Panc1 (cell line): Measurements from ENCODE around the gene SYT5. TPM values are rescaled to one million over a fixed set of nuclear protein-coding genes. Genes with fewer than 3 reads are reported as not detected.

Experiments
- ATAC-seq: fragments of 200-7000 bp; cut with Tn5 transposase; 2 replicates; pipeline ENCODE4 v1.9.1; 2020; ENCODE audit warnings: mild to moderate bottlenecking, moderate library complexity
- BruUV-seq: library from RNA; stranded (reverse); fragments of 400-500 nt; replicated peaks from 2 replicates; lab custom pipeline; 2021; lab: Mats Ljungman, UMichigan
- CTCF ChIA-PET: fragments of 300-600 bp; sonication (Branson Sonifier 250); formaldehyde crosslinking; loops from one replicate; lab custom pipeline; 2022; ENCODE audit warnings: antibody characterized with exemption; lab: Charles Lee
- POLR2A ChIA-PET: fragments of 300-600 bp; sonication (Branson Sonifier 250); formaldehyde crosslinking; loops from one replicate; lab custom pipeline; 2022; ENCODE audit warnings: antibody characterized with exemption; lab: Charles Lee
- DNase-seq: peaks from one replicate; pipeline ENCODE4 v3.0.0-alpha.2; 2010; ENCODE audit warnings: low read depth, low spot score
- H3K27ac ChIP-seq: 2 replicates; pipeline ENCODE4 v1.5.1; 2011; ENCODE audit warnings: mild to moderate bottlenecking, low read length, inconsistent platforms
- H3K27me3 ChIP-seq: fragments of 200-500 bp; sonication (Bioruptor generic); 2 replicates; pipeline ENCODE4 v1.6.0; 2014; ENCODE audit warnings: low read length, inconsistent platforms; ENCODE audit not compliant: control insufficient read depth, insufficient read depth
- H3K36me3 ChIP-seq: fragments of 200-500 bp; sonication (Bioruptor generic); 2 replicates; pipeline ENCODE4 v1.5.1; 2014; ENCODE audit warnings: inconsistent platforms, mild to moderate bottlenecking, low read length, moderate library complexity; ENCODE audit not compliant: control insufficient read depth, insufficient read depth
- H3K4me1 ChIP-seq: 2 replicates; pipeline ENCODE4 v1.5.1; 2011; ENCODE audit warnings: inconsistent platforms, mild to moderate bottlenecking, low read length, moderate library complexity; ENCODE audit not compliant: control insufficient read depth, insufficient read depth
- H3K4me3 ChIP-seq, 2 experiments: 2 replicates each; pipeline ENCODE4 v1.5.1; 2011 to 2012; ENCODE audit warnings: low read depth in 2 of 2, low read length in 2 of 2, mild to moderate bottlenecking in 2 of 2, inconsistent platforms in 1 of 2, moderate library complexity in 1 of 2
- H3K9me3 ChIP-seq: fragments of 200-500 bp; sonication (Bioruptor generic); 2 replicates; pipeline ENCODE4 v1.5.1; 2014; ENCODE audit warnings: low read depth, mild to moderate bottlenecking, inconsistent platforms, low read length, moderate library complexity; ENCODE audit not compliant: control insufficient read depth, insufficient read depth
- POLR2AphosphoS5 ChIP-seq: IDR thresholded peaks from 2 replicates; pipeline ENCODE4 v1.6.1; 2012; ENCODE audit warnings: mild to moderate bottlenecking, low read depth, low read length, moderate library complexity
- SIN3A ChIP-seq: IDR thresholded peaks from 2 replicates; pipeline ENCODE4 v1.6.1; 2012; ENCODE audit warnings: low read depth, mild to moderate bottlenecking, low read length, moderate library complexity, borderline replicate concordance; ENCODE audit not compliant: insufficient read depth
- TCF7L2 ChIP-seq: IDR thresholded peaks from 2 replicates; pipeline ENCODE4 v1.6.1; 2011; ENCODE audit warnings: mild to moderate bottlenecking, low read depth, low read length, inconsistent platforms
- in situ Hi-C: cut with HindIII; loops from 2 replicates; pipeline ENCODE4 v1.10.0; 2016; ENCODE audit warnings: low sequenced_read_pairs, low pct_unique_long_range_greater_than_20kb
- intact Hi-C: fragments of 100-400 bp; cut with micrococcal nuclease; formaldehyde crosslinking; loops from one replicate; pipeline ENCODE4 v1.10.0; 2022; ENCODE audit not compliant: unreplicated experiment
- total RNA-seq: library from RNA; stranded (reverse); gene quantifications from one replicate; pipeline ENCODE4 v1.2.1, GENCODE V29; 2021; ENCODE audit not compliant: unreplicated experiment
- TF ChIP-seq, protein P1 (sequence below), 2 experiments: IDR thresholded peaks; 2 replicates each; pipeline ENCODE4 v1.6.1; 2011 to 2012; ENCODE audit warnings: low read depth in 2 of 2, control low read depth in 1 of 2, low read length in 1 of 2, mild to moderate bottlenecking in 1 of 2, moderate library complexity in 1 of 2; ENCODE audit not compliant: insufficient read depth in 1 of 2
- TF ChIP-seq, protein P2 (sequence below): fragments of 450-650 bp; IDR thresholded peaks from 2 replicates; pipeline ENCODE4 v1.5.1; 2017; ENCODE audit warnings: mild to moderate bottlenecking

Gene SYT5
- total RNA-seq, 1 experiment from 2014 or later, result 3.2 TPM

DNA sequence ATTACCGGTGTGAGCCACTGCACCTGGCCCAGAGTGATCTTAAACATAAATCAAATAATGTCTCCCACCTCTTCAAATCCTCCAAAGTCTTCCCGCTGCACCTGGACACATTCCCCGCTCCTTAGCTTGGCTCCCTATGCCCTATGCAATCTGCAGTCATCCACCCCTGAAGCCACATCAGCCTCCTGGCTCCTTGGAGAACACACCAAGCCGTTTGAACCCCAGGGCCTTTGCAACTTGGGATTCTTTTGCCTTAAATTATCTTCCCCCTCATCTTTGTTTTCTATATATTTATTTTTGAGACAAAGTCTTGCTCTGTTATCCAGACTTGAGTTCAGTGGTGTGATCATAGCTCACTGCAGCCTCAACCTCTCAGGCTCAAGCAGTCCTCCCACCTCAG, 11.0 kb downstream of the SYT5 start:
- ChIA-PET POLR2A (no interaction called here), CTCF (no interaction called here)
- DNase-seq, result no peak
- TF ChIP-seq, protein P1, sequence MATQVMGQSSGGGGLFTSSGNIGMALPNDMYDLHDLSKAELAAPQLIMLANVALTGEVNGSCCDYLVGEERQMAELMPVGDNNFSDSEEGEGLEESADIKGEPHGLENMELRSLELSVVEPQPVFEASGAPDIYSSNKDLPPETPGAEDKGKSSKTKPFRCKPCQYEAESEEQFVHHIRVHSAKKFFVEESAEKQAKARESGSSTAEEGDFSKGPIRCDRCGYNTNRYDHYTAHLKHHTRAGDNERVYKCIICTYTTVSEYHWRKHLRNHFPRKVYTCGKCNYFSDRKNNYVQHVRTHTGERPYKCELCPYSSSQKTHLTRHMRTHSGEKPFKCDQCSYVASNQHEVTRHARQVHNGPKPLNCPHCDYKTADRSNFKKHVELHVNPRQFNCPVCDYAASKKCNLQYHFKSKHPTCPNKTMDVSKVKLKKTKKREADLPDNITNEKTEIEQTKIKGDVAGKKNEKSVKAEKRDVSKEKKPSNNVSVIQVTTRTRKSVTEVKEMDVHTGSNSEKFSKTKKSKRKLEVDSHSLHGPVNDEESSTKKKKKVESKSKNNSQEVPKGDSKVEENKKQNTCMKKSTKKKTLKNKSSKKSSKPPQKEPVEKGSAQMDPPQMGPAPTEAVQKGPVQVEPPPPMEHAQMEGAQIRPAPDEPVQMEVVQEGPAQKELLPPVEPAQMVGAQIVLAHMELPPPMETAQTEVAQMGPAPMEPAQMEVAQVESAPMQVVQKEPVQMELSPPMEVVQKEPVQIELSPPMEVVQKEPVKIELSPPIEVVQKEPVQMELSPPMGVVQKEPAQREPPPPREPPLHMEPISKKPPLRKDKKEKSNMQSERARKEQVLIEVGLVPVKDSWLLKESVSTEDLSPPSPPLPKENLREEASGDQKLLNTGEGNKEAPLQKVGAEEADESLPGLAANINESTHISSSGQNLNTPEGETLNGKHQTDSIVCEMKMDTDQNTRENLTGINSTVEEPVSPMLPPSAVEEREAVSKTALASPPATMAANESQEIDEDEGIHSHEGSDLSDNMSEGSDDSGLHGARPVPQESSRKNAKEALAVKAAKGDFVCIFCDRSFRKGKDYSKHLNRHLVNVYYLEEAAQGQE (IDR thresholded peaks at IDR 0.05; ENCODE audit: insufficient read depth in 1 of 2, low read depth in 2 of 2, low read length in 1 of 2), result no peak
- TF ChIP-seq, protein P2, sequence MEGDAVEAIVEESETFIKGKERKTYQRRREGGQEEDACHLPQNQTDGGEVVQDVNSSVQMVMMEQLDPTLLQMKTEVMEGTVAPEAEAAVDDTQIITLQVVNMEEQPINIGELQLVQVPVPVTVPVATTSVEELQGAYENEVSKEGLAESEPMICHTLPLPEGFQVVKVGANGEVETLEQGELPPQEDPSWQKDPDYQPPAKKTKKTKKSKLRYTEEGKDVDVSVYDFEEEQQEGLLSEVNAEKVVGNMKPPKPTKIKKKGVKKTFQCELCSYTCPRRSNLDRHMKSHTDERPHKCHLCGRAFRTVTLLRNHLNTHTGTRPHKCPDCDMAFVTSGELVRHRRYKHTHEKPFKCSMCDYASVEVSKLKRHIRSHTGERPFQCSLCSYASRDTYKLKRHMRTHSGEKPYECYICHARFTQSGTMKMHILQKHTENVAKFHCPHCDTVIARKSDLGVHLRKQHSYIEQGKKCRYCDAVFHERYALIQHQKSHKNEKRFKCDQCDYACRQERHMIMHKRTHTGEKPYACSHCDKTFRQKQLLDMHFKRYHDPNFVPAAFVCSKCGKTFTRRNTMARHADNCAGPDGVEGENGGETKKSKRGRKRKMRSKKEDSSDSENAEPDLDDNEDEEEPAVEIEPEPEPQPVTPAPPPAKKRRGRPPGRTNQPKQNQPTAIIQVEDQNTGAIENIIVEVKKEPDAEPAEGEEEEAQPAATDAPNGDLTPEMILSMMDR, result no peak
- TF ChIP-seq SIN3A, result no peak
- no peak for TF ChIP-seq POLR2AphosphoS5
- TF ChIP-seq TCF7L2, result no peak
- Histone ChIP-seq H3K27me3 (no peaks in the 10 kb centered on the region), H3K4me3 (no peak overlapping the region), H3K27ac (no peak overlapping the region), H3K9me3 (no peaks in the 10 kb centered on the region), H3K4me1 (peaks cover 11% of the 10 kb centered on the region), H3K36me3 (no peaks in the 10 kb centered on the region)
- intact Hi-C loops, result no loop called here
- in situ Hi-C loops, result no loop called here
- no peak for ATAC-seq
- no TSS peak for BruUV-seq

DNA sequence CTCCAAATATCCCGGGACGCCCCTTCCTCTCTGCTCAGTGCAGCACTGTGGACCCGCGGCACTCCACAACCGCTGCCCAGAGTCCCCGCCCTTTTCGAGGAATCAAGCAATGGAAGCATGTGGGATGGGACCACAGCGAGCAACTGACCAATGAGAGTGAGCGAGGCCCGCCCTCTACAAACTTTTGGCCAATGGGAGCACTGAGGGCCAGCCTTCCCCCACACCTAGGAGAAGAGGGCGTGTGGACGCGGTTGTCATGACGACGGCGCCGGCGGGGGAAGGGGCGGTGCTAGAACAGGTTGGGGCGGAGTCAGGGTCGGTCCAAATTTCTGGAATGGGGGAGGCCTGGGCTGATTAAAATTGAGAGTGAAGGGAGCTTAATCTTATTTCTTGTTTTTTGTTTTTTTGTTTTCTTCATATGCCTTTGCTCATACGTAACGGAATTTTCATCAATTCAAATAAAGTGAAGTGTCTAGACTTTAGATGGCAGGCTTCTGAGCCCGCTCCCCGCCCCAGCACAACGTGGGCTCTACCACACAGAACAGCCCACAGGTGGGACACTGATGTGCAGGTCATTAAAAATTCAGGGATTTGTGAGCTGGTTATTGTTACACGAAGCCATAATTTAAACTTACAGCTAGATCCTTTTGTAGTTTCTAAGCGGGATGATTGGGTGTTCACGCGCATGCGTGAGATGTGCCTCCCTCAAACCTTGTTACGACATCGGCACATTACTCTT, 13.4 kb downstream of the SYT5 start, which contains the start of gene DNAAF3:
TSS of gene DNAAF3 (minus strand) at position 84 of the 739 bp plus-strand sequence. CDS start 200 bp downstream, outside the sequence.
- H3K4me1 ChIP-seq, result peaks cover 3% of the 10 kb centered on the region; the same call in 1 of the 2 replicates
- in situ Hi-C loops, result no loop called here
- TF ChIP-seq, protein P2, result no peak
- TF ChIP-seq POLR2AphosphoS5 (peak; percentile 54; the same call in 1 of the 2 replicates), TCF7L2 (peak; percentile 45; the same call in 1 of the 2 replicates)
- DNase-seq (peak; percentile 89), ATAC-seq (peak; percentile 99)
- peak within 1 kb of the TSS; percentile 61 to 82 for H3K4me3 ChIP-seq
- no peaks in the 10 kb centered on the region for H3K27me3 ChIP-seq
- ChIA-PET POLR2A (interaction anchor here (0.5 to 1.2 kb wide), 3 partner anchors 104 to 406 kb away, joined by 3 to 4 read pairs (median 3); partner anchors contain the start of gene RDH13), CTCF (interaction anchor here (0.6 to 1.0 kb wide), 6 partner anchors 9 to 49 kb away, joined by 3 to 5 read pairs (median 3); no protein-coding TSS in a partner anchor)
- no peaks in the 10 kb centered on the region for H3K36me3 ChIP-seq
- intact Hi-C loops, result no loop called here
- BruUV-seq, result no TSS peak
- no peaks in the 10 kb centered on the region for H3K9me3 ChIP-seq
- H3K27ac ChIP-seq, result peak within 1 kb of the TSS; percentile 87
